AML-193 (cell line): Measurements from ENCODE around the gene CALCR.
"Not testable (repeated sequence)": the region's sequence is repeated elsewhere in the genome, so short reads cannot be mapped to it uniquely, and the experiment has no call there.

Experiments
- DNase-seq, 2 experiments: peaks; one replicate each; lab custom pipeline; 2025; lab: John Stamatoyannopoulos, UW

Gene CALCR

DNA sequence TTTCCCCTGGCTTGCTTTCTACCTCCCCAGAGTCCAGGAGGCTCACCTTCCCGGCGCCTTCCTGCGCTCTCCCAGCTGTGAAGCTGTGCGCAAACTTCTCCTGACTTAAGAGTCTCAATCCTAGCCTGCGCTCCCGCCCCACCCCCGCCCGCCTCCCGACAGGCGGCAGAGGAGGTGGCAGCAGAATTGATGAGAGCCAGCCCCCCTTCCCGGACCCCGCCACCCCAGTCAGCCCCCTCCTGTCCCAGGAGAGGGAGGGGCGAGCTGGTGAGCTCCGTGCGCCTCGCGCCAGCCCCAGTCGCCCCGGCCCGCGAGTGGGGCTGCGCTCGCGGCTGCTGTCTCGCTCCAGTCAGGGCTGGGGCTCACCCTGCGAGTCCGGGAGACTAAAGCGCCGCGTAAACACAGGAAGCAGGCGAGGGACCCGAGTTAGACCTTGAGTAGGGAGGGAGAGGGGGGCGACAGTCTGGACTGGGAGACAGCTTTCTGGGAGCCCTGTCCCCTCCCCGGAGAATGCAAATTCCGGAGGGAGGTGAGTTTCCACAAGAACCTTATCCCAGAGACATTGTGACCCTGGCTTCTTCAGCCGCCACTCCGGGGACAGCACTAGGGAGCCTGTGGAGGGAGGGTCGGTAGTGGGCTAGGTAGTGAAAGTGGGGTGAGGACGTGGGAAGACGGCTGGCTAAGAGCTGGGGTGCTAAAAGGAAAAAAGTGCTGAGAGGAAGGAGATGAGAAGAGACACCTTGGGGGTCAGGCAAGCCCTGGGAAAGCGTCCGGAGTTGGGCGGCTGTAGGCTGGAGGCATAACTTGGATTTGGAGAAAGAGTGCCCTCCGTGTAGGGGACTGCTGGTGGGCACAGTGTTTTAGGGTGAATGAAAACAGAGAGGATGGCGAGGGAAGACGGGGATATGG is at the start of gene CALCR:
Gene CALCR (minus strand): TSS at position 79 of the 909 bp plus-strand sequence. CDS start 87,743 bp downstream, outside the sequence.
- DNase-seq = no peak

DNA sequence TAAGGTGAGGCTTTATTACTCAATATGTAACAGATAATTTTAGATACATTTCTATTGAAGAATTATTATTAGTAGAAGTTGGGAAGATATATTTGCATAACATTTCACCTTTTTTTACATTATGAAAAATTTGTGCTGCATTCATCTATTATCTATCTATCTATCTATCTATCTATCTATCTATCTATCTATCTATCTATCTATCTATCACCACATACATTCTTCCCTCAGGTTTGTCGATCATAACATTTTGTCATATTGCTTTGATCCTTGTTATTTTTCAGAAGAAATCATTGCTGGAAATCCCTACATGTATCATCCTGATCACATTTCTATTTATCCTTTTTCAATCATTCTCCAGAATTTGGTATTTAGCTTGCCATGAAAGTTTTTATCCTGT is 49.3 kb upstream of the CALCR start:
- no peak for DNase-seq

DNA sequence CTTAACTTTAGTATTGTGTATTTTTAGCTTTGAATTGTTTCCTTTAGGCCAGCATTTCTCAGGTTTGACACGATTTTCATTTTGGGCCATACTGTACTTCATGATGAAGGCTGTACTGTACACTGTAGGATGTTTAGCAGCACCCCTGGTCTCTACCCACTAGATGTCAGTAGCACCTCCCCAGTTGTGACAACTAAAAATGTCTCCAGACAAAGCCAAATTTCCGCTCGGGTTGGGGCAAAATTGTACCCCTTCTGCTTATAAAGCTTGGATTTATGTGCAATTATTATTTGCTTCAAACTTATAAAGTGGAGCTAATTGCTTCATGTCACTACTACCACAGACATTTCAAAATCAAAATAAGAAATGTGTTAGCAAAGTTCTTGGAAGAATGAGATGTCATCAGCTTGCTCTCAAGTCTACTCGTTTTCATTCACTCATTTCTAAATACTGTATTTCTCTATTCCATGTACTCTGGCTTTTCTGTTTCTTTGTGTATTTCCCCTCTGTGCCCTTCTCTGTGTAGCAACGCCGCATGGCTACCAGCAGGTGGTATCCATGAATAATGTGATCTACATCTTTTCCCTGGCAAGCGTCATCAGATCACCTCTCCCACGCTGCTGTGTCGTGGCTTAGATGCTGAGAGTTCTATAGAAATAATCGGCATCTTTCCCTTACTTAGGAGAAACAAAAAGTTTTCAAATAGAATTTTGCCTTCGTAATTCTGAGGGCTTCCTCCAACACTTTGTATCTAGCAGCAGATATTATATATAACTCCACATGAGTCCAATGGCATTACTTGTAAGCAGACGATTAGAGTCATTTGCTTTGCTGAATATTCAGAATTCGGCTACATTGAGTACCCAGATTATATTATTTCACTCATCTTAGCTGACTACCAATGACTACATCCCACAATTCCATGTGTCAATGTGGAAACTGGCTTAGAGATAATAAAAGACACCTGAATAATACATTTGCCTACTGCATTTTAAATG is 47.8 kb upstream of the CALCR start:
- no peak for DNase-seq

DNA sequence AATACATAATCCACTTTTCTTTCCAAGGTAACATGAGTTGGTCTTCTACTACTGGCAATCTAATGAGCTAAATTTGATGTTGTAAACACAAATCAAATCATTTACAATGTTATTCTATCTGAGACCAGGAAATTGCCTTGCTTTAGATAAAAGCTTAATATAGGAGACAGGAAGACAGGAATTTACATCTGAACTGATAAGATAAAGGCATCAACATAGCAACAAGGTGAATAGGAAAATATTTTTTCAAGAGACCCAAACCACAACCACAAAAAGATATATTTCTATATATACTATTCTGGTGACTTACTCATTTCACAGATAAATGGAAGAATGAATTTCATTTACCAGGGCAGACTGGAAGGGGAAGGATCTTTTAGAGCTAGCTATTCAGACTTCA is 46.3 kb upstream of the CALCR start:
- DNase-seq = no peak

DNA sequence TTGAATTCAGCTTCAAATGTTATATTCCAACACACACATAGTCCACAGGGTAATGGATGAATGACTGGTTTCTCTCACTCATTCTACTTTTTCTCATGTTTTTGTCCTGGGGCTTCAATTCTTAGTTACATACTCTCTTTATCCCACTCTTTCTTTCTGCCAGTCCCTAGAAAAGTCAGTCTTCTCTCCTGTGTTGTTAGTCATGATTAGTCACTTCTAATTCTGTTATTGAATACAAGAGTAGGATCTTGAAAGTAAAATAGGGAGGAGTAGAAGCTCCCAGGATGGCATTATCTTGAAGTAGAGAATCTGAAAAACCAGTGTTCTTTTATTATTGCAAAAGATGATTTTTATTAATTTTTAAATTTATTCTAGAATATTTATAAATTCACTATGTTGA is 45.5 kb upstream of the CALCR start:
- no peak for DNase-seq

DNA sequence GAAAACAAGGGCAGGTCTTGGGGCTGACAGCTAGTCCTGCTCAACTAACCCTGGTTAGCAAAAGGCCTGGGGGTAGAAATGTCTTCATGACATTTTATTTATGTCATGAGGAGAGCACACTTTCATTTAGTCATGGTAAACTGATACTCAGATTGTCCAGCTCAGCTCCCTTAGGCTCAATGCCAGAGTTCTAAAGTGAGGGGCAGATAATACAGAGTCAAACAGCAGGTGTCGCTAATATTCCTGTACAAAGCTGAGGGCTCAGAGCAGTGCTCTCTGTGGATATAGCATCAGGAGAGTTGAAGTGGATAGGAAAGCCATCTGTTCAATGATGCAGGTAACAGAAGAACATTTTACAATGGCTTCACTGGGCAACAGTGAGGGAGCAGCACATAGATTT is 26.8 kb upstream of the CALCR start:
- no peak for DNase-seq

DNA sequence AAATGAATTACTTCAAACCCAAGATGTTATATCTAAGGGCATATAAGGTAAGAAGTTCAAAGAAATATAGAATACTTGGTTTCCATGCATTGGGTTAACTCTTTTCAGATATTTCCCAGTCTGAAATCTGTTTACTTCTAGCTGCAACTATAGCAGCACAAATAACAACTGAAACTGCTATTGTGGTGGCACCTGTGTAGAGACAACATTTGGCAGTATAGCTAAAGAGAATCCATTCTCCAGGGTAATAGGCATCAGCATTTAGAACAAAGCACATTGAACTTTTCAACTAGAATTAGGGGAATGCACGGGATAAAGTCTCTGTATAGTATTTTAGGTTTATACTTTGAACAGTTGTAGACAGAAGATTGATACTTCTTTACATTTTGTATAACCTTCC is 19.7 kb upstream of the CALCR start:
- no peak for DNase-seq

DNA sequence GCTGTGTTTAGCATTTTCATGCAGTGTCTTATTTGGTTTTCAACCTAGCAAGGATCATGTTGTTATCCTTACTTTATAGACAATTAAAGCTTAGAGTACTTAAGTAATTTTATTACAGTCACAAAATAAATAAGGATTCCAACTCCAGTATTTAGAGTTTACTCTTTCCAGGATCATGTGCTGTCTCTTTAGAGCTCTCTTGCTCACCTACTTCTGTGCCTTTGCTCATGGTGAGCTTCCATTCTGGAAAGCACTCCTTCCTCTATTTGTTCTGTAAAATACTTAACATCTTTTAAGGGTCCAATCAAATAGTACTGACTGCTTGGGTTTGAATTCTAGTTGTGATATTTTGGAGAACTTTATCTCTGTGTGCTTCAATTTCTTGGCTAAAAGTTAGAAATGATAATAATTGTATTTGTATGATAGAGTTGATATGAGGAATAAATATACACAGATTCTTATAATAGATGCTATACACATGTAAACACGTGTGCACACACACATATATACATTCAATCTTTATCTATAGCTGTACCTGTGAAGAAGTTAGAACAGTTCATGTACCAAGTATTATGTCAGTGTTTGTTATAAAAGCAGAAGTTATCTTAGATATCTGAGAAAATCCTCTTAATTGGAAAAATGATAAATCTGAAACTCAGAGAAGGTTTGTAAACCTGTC is 18.2 kb upstream of the CALCR start:
- DNase-seq = no peak

DNA sequence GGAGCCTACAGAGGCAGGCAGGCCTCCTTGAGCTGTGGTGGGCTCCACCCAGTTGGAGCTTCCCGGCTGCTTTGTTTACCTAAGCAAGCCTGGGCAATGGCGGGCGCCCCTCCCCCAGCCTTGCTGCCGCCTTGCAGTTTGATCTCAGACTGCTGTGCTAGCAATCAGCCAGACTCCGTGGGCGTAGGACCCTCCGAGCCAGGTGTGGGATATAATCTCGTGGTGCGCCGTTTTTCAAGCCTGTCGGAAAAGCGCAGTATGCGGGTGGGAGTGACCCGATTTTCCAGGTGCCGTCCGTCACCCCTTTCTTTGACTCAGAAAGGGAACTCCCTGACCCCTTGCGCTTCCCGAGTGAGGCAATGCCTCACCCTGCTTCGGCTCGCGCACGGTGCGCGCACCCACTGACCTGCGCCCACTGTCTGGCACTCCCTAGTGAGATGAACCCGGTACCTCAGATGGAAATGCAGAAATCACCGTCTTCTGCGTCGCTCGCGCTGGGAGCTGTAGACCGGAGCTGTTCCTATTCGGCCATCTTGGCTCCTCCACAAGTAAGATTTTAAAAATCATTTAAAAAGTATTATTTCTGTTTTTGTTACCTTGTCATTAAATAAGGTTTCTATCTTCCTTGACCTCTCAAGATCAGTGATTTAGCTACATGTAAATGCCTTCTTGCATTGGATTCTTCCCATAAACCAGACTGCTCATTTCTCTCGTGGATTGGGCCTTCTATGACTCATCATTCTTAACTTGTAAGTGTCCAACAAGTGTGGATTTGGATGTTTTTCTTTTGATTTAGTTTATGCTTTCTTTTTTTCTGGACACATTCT is 16.9 kb upstream of the CALCR start:
- DNase-seq = not testable (repeated sequence)

DNA sequence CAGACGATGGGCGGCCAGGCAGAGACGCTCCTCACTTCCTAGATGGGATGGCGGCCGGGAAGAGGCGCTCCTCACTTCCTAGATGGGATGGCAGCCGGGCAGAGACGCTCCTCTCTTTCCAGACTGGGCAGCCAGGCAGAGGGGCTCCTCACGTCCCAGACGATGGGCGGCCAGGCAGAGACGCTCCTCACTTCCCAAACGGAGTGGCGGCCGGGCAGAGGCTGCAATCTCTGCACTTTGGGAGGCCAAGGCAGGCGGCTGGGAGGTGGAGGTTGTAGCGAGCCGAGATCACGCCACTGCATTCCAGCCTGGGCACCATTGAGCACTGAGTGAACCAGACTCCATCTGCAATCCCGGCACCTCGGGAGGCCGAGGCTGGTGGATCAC is 11.9 kb upstream of the CALCR start:
- not testable (repeated sequence) for DNase-seq

DNA sequence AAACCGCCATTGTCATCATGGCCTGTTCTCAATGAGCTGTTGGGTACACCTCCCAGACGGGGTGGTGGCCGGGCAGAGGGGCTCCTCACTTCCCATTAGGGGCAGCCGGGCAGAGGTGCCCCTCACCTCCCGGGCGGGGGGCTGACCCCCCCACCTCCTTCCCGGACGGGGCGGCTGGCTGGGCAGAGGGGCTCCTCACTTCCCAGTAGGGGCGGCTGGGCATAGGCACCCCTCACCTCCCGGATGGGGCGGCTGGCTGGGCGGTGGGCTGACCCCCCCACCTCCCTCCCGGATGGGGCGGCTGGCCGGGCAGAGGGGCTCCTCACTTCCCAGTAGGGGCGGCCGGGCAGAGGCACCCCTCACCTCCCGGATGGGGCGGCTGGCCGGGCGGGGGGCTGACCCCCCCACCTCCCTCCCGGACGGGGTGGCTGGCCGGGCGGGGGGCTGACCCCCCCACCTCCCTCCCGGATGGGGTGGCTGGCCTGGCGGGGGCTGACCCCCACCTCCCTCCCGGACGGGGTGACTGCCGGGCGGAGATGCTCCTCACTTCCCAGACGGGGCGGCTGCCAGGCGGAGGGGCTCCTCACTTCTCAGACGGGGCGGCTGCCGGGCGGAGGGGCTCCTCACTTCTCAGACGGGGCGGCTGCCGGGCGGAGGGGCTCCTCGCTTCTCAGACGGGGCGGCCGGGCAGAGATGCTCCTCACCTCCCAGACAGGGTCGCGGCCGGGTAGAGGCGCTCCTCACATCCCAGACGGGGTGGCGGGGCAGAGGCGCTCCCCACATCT is 11.4 kb upstream of the CALCR start:
- DNase-seq = not testable (repeated sequence)

DNA sequence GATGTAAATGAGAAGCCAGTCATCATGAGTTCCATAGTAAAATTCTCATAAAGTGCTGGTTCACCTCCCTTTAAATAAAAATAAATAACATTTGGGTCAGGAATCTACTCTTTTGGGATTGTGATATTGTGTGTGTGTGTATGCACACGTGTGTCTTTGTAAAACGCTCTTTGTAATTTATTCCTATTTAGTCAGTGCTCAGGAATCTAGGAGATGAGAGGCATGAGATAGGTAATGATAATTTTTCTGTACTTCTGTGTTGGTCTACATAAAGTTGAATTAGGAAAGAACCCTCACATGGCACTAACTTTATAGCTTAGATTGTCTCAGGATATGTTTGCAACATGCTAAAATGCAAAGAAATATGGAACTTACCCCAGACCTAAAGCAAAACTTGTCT is 4.9 kb upstream of the CALCR start:
- no peak for DNase-seq

DNA sequence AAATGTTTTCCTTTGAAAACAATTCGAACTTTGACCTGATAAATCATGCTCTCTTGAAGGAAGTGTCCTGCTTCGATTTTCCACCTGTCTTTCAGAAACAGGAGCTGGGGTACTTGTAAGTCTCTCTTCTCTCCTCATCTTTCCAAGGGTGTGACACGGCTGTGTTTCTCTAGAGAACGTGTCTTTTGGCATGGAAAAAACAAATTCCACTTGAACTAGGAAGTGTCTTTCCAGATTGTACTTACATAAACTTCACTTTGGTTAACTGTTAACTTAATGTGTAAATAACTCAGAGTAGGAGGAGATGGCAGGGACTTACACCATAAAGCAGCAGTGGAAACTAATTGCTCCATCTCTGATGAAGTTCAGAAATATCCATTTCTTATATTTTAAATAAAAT is 4.2 kb upstream of the CALCR start:
- no peak for DNase-seq

DNA sequence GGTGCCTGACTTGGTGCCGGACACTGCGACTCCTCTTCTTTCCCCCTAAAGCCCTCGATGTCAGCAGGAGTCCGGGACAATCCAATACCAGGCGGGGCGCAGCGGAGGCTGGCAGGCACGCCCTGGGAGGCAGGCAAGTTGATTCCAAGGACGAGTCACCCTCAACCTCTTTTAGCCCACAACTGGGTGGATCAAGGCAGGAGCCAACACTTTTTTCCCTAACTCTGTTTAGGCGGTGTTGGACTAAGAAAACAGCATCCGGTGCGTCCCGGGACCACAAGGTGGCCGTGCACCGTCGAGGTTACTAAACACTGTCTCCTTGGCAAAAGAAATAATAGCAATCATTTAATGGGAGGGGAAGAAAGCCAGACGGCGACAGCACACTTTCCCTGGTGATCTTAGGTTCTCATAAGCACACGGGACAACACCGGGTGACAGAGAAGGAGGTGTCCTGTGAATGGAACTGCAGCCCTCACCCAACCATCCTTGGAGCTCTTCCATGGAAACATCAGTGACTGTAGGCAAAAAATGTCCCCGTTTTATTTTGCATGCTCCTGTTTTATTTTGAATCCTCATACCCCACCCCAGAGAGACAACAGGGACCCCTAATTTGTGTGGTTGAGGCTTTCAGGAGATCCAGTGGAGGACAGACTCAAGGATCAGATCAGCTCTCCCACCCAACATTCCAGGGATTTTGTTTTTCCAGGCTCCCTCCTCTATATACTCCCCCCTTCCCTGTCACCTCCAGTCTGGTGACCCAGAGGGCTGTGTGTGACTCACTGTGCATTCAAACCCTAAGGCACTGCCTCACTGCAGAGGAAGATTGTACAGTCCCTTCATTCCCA is 1.3 kb upstream of the CALCR start:
- no peak for DNase-seq

DNA sequence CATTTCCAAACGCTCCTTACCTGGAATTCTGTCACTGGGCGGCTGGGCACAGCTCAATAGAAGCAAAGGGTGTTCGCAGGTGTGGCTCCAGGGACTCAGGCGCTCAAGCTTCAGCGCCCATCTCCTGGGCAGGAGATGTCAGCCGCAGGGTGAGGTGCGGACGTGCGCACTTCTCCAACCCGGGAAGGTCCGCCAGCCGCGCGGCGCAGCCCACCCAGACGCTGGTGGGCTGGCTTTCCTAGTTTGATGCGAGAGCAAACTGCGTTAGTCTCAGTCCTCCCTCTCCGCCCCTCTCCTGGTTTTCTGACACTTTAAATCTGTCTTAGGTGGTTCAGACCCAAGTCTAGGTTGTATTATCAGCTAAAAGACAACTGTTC is 267 bp downstream of the CALCR start:
- DNase-seq = no peak

DNA sequence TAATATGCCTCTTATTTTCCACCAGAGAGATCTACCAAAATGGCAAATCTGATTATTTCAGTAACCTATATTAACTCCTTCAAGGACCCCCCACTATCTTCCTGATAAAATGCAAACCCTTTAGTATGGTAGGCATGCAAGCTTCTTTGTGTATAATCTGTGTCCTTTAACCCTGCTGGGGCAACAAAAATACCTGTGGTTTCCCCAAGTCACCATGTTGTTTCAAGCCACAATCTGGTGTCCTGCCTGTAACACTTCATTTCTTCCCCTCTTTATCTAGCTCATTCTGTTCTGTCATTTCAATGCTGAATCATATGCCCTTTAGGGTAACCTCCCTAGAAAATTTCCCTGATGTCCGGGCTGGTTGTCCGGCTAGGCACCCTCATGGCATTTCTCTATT is 5.3 kb downstream of the CALCR start:
- no peak for DNase-seq

DNA sequence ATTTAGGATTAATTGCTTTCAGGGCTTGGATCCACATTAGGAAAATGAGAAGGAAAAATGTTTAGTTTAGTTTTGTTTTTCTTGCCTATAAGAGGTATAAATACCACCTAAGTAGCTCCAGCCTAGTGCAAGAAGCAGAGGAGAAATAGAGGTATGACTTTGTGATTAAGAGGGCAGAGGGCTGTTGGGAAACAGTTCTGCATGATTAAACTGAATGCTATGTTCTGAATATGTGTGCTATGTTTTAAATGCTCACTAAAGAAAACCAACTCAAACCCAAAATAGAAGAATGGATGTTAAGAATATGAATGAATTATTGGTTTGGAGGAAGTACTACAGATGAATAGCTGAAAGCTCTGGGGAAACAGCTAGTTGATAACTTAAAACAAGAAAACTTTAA is 7.6 kb downstream of the CALCR start:
- DNase-seq = no peak

DNA sequence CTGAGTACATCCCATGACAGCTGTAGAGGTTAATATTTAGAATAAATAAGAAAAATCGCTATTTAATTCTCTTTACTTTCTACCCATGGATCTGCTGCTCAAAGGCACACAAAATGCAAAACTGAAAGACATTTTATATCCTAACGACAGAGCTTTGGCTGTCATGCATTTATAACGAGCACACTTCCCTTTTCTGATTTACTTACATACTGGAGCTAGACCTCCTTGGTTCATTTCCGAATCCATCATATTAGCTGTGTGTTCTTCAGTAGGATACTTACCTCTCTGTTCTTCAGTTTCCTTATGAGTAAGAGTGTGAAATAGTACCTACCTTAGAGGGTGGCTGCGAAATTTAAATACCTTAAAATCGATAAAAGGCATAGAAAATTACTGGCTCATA is 10.9 kb downstream of the CALCR start:
- no peak for DNase-seq

DNA sequence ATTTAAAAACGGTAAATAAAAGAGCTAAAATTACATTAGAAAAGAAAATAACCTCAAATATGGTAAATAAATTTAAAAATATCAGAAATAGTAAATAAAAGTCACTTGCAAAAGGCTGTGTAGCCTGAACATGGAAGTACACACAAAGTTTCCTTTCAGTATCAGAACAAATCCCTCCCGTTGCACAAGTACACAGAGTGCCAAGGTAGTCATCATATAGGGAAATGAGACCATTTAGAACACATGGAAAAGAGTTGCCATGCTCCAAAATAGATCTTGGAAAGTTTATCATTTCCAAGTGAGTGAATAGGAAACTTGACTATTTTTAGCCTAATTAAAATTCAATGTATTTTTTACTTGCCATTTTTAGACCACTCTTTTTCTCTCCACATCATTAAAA is 11.6 kb downstream of the CALCR start:
- no peak for DNase-seq

DNA sequence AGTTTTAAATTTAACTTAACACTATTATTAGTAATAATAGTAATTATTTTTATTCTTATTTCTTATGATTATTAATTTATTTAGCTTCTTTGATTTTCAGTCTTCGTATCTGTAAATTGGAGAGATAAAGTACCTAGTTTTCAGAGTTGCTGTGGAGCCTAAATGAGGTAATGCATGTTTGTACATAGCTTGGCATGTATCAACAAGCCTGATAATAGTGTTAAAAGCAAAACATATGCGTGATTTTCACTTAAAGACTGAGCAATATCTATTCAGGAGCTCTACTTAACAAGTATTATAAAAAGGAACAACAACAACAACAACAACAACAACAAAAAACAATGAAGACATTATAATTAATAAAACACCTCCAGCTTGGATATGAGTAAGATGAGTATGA is 12.4 kb downstream of the CALCR start:
- no peak for DNase-seq
